Measurements from ENCODE around the gene OPN1MW3.
"Not testable (repeated sequence)": the region's sequence is repeated elsewhere in the genome, so short reads cannot be mapped to it uniquely, and the experiment has no call there.

OPN1MW3 gene

GRCh38 chrX:154294791-154295574, 37.6 kb downstream of the OPN1MW3 start, which contains the start of gene TEX28:
TSS of gene TEX28 (minus strand) at chrX:154295124. CDS start at chrX:154292117, 3,007 bp downstream.
- DNase-seq (ENCODE audit: low read depth): no peak
- TF ChIP-seq, protein P1, sequence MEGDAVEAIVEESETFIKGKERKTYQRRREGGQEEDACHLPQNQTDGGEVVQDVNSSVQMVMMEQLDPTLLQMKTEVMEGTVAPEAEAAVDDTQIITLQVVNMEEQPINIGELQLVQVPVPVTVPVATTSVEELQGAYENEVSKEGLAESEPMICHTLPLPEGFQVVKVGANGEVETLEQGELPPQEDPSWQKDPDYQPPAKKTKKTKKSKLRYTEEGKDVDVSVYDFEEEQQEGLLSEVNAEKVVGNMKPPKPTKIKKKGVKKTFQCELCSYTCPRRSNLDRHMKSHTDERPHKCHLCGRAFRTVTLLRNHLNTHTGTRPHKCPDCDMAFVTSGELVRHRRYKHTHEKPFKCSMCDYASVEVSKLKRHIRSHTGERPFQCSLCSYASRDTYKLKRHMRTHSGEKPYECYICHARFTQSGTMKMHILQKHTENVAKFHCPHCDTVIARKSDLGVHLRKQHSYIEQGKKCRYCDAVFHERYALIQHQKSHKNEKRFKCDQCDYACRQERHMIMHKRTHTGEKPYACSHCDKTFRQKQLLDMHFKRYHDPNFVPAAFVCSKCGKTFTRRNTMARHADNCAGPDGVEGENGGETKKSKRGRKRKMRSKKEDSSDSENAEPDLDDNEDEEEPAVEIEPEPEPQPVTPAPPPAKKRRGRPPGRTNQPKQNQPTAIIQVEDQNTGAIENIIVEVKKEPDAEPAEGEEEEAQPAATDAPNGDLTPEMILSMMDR (conservative IDR thresholded peaks at IDR 0.05; ENCODE audit: control insufficient read depth, insufficient read depth, low read depth, low read length): no peak
- H3K4me3 ChIP-seq (ENCODE audit: control insufficient read depth, low read depth, low read length): no peak within 1 kb of the TSS

- TF ChIP-seq, protein P1 (conservative IDR thresholded peaks at IDR 0.05; ENCODE audit: control insufficient read depth, insufficient read depth, low read depth, low read length): no peak
- no peak for DNase-seq (ENCODE audit: low read depth)
- H3K4me3 ChIP-seq (ENCODE audit: control insufficient read depth, low read depth, low read length): no peak within 1 kb of the TSS
Measured at GRCh38 chrX:154295664-154296310, 38.4 kb downstream of the OPN1MW3 start, which contains the start of gene TKTL1. TSS of gene TKTL1 (plus strand) at chrX:154295795. CDS start at chrX:154295860, 65 bp downstream.

DNA sequence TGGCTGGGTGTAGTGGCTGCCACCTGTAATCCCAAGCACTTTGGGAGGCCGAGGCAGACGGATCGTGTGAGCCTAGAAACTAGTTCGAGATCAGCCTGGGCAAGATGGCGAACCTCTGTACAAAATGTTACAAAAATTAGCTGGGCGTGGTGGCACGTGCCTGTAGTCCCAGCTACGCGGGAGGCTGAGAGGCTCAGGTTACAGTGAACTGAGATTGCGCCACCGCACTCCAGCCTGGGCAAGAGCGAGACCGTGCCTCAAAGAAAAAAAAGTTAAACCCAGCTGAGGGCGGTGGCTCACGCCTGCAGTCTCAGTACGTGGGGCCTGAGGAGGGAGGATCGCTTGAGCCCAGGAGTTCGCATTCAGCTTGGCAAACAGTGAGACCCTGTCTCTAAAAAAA, 39.3 kb downstream of the OPN1MW3 start:
- TF ChIP-seq, protein P1 (conservative IDR thresholded peaks at IDR 0.05; ENCODE audit: control insufficient read depth, insufficient read depth, low read depth, low read length): no peak
- H3K4me3 ChIP-seq (ENCODE audit: control insufficient read depth, low read depth, low read length): no peak overlapping the region
- no peak for DNase-seq (ENCODE audit: low read depth)

DNA sequence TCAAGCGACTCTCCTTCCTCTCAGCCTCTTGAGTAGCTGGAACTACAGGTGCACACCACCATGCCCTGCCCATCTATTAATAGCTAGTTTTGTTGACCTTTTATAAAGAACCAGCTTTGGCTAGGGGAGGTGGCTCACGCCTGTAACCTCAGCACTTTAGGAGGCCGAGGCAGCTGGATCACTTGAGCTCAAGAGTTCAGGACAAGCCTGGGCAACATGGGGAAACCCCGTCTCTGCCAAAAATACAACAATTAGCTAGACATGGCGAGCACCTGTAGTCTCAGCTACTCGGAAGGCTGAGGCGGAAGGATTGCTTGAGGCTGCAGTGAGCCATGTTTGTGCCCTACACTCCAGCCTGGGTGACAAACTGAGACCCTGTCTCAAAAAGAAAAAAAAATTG, 40.9 kb downstream of the OPN1MW3 start:
- no peak for DNase-seq (ENCODE audit: low read depth)
- TF ChIP-seq, protein P1 (conservative IDR thresholded peaks at IDR 0.05; ENCODE audit: control insufficient read depth, insufficient read depth, low read depth, low read length): no peak
- no peak overlapping the region for H3K4me3 ChIP-seq (ENCODE audit: control insufficient read depth, low read depth, low read length)

DNA sequence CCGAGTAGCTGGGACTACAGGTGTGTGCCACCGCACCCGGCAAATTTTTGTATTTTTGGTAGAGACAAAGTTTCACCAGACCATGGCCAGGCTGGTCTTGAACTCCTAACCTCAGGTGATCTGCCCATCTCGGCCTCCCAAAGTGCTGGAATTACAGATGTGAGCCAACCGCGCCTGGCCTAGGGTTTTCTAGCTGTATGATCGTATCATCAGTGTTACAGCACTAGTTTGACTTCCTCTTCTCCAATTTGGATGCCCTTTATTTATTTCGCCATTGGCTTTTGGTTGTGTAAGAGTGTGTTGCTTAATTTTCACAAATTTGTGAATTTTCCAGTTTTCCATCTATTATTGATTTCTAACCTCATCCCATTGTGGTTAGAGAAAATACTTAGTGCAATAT, 43.4 kb downstream of the OPN1MW3 start:
- no peak overlapping the region for H3K4me3 ChIP-seq (ENCODE audit: control insufficient read depth, low read depth, low read length)
- TF ChIP-seq, protein P1 (conservative IDR thresholded peaks at IDR 0.05; ENCODE audit: control insufficient read depth, insufficient read depth, low read depth, low read length): no peak
- DNase-seq (ENCODE audit: low read depth): no peak

DNA sequence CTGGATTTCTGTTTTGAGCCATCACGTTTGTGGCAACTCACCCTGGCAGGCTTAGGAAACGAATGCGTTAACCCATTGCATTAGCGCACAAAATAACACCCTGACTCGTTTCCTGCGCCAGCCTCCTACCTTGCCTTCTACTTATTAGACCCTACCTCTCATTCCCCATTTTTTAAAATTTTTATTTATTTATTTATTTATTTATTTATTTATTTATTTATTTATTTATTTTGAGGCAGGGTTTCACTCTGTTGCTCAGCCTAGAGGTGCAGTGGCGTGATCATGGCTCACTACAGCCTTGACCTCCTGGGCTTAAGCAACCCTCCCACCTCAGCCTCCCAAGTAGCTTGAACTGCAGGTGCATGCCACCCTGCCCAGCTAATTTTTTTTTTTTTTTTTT, 45.6 kb downstream of the OPN1MW3 start:
- not testable (repeated sequence) for H3K4me3 ChIP-seq (ENCODE audit: control insufficient read depth, low read depth, low read length); DNase-seq (ENCODE audit: low read depth)

DNA sequence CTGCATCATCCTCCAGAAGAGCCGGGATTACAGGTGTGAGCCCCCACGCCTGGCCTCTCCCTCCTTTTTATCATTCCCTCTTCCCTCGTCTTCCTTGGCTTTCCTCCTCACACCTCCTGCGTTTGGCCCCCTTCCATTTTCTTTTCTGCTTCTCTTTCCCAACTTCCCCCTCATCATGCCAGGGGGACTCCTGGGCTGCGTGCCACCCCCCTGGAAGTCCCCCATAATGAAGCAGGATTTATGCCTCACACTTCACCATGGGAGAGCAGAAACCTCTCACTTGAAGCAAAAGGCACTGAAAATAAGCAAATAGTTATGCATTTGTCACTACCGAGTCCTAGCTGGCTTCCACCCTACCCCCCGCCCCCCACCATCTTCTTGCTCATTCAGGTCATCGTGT, 46.1 kb downstream of the OPN1MW3 start:
- DNase-seq (ENCODE audit: low read depth): no peak
- H3K4me3 ChIP-seq (ENCODE audit: control insufficient read depth, low read depth, low read length): no peak overlapping the region
- TF ChIP-seq, protein P1 (conservative IDR thresholded peaks at IDR 0.05; ENCODE audit: control insufficient read depth, insufficient read depth, low read depth, low read length): no peak
